ENCODE measurements around the gene S1PR4.

The S1PR4 gene

GRCh38 chr19:3178377-3178972 is at the start of gene S1PR4:
S1PR4 (plus strand) TSS chr19:3178769; CDS start chr19:3178793, 24 bp downstream.
- no peak for DNase-seq

- DNase-seq = no peak
Measured at GRCh38 chr19:3129112-3129511, 49.5 kb upstream of the S1PR4 start.

- DNase-seq = no peak
Measured at GRCh38 chr19:3131168-3131567, 47.4 kb upstream of the S1PR4 start.

- DNase-seq = no peak
Measured at GRCh38 chr19:3132971-3133792, 45.4 kb upstream of the S1PR4 start.

GRCh38 chr19:3133793-3134116 is 44.8 kb upstream of the S1PR4 start:
- DNase-seq = no peak

- DNase-seq = no peak
Measured at GRCh38 chr19:3135961-3136683, 42.4 kb upstream of the S1PR4 start, which contains the start of gene GNA15. GNA15 (plus strand) TSS chr19:3136033; CDS start chr19:3136451, 418 bp downstream.

GRCh38 chr19:3136684-3137055 is 41.9 kb upstream of the S1PR4 start:
- no peak for DNase-seq

- DNase-seq = no peak
Measured at GRCh38 chr19:3137119-3137518, 41.5 kb upstream of the S1PR4 start.

- DNase-seq = no peak
Measured at GRCh38 chr19:3138268-3138667, 40.3 kb upstream of the S1PR4 start.

GRCh38 chr19:3140667-3141038 is 37.9 kb upstream of the S1PR4 start:
- DNase-seq = no peak

GRCh38 chr19:3142292-3142670 is 36.3 kb upstream of the S1PR4 start:
- no peak for DNase-seq

- DNase-seq = no peak
Measured at GRCh38 chr19:3142781-3143337, 35.7 kb upstream of the S1PR4 start.

- DNase-seq = peak; percentile 28
Measured at GRCh38 chr19:3145909-3146676, 32.5 kb upstream of the S1PR4 start.

- no peak for DNase-seq
Measured at GRCh38 chr19:3146677-3147100, 31.9 kb upstream of the S1PR4 start.

GRCh38 chr19:3148503-3148902 is 30.1 kb upstream of the S1PR4 start:
- no peak for DNase-seq

GRCh38 chr19:3149089-3149488 is 29.5 kb upstream of the S1PR4 start:
- DNase-seq = no peak

- DNase-seq = no peak
Measured at GRCh38 chr19:3149526-3150505, 28.8 kb upstream of the S1PR4 start.

GRCh38 chr19:3150739-3151329 is 27.7 kb upstream of the S1PR4 start:
- DNase-seq = no peak

- no peak for DNase-seq
Measured at GRCh38 chr19:3151563-3152418, 26.8 kb upstream of the S1PR4 start.

GRCh38 chr19:3152419-3152780 is 26.2 kb upstream of the S1PR4 start:
- DNase-seq = no peak

Data from midbrain (tissue), 1 donor.